Stimulated activated CD4-positive, alpha-beta T cell treated with anti-CD3 and anti-CD28 coated beads, Interleukin-4, amount 100 ng/mL, for 24 hours (primary cell): ENCODE data around the gene DHRS12.
"Not testable (repeated sequence)": the region's sequence is repeated elsewhere in the genome, so short reads cannot be mapped to it uniquely, and the experiment has no call there.

Experiments used
- DNase-seq: peaks from one replicate; pipeline ENCODE4 v3.0.0-alpha.2; 2020

DHRS12 gene

GRCh38 chr13:51827254-51827653 is 23.3 kb upstream of the DHRS12 start:
- DNase-seq = no peak

DNA sequence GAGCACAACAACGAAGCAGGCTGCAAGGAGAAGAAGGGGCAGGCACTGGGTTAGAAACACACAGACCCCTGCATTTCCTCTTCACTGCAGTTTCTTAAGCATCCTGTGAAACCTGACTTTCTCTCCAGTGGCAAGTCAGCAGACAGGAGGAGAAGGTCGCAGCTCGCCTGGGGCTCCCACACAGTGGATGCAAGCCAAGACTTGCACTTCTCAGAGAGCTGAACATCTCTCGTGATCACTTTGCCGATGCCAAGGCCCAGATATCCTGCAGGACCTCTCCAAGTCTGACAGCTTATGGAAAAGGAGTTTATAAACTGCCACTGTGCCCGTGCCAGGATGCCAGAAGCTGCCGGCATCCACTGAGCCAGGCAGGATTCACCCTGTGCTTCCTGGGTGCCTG is 22.6 kb upstream of the DHRS12 start:
- no peak for DNase-seq

- DNase-seq = no peak
Observed at GRCh38 chr13:51825681-51826254, 21.8 kb upstream of the DHRS12 start.

DNA sequence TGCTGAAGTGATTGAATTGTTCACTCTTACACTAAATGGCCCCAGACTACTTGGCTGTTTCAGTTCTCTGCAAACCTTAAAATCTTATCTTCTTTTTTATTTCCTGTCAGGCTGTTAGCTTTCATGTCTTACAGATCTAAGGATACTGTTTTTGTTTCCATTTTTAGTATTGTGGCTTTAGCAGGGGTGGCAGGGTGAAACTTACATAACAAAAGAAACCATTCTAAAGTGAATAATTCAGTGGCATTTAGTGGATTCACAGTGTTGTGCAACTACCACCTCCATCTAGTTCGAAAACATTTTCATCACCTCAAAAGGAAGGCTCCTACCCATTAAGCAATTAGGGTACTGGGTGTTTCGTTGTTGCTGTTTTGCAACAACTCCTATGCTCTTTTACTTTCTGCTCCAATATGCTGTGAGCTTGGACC is 21.2 kb upstream of the DHRS12 start:
- no peak for DNase-seq

DNA sequence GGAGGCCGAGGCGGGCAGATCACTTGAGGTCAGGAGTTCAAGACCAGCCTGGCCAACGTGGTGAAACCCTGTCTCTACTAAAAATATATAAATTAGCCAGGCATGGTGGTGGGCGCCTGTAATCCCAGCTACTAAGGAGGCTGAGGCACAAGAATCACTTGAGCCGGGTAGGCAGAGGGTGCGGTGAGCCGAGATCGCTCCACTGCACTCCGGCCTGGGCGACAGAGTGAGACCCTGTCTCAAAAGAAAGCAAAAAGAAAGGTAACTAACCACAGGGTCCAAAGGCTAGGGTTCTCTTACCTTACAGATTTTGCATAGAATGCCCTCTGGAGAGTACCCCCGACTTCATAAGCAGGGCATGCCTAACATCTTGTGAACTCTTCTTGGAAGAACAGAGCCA is 20.7 kb upstream of the DHRS12 start:
- DNase-seq = not testable (repeated sequence)

DNA sequence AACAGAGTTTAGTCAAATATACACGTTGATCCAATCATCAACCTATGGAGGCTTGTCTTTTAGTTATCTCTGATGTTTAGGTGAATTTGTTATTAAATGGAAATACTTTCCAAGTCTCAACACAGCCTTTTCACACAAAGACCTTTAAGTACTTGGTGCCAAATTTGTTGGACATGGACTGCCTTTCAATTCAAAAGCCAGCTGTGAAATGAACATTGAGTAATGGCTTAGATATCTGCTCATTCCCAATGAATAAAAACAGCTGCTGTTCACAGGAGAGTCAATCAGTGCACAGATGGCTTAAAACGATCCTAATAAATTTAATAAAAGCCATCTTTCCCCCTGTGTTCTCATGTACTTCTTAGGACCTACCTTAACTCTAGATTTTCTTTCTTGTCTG is 19.9 kb upstream of the DHRS12 start:
- no peak for DNase-seq

DNA sequence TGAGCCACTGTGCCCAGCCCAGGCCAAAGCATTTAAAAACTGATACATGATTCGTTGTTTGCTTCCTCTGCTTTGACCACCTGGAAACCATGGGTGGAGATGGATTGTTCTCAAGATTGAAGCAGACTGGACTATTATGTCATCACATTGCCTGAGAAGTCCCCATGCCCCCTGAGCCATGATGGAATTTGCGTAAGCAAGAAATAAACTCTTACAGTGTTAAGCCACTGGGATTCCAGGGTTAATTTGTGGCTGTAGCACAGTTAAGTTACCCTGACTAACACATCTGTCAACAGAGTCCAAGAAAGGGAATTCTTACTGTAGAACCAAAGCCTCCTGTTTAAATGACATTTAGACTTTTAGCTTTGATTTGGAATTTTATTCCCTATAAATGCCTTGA is 19.4 kb upstream of the DHRS12 start:
- no peak for DNase-seq

GRCh38 chr13:51822106-51822815 is 18.3 kb upstream of the DHRS12 start:
- no peak for DNase-seq

DNA sequence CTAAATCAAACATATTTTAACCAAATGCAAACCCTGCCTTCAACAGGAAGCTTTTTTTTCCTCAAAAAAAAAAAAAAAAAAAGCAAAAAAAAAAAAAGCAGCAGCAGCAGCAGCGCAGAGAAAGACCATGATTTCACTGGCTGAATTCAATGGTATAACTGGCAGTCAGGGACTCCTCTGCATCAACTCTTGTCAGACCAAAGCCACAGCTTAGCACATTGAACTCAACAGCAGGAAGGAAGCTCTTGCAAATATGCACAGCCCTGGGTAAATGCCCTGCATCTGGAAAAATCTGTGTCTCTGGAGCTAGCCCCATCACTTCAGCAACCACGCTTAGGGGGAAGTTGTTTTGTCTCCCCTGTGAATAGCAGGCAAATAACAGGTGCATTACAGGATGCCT is 17.6 kb upstream of the DHRS12 start:
- no peak for DNase-seq

- no peak for DNase-seq
Observed at GRCh38 chr13:51820016-51820597, 16.1 kb upstream of the DHRS12 start.

GRCh38 chr13:51819544-51819943 is 15.6 kb upstream of the DHRS12 start:
- DNase-seq = no peak

DNA sequence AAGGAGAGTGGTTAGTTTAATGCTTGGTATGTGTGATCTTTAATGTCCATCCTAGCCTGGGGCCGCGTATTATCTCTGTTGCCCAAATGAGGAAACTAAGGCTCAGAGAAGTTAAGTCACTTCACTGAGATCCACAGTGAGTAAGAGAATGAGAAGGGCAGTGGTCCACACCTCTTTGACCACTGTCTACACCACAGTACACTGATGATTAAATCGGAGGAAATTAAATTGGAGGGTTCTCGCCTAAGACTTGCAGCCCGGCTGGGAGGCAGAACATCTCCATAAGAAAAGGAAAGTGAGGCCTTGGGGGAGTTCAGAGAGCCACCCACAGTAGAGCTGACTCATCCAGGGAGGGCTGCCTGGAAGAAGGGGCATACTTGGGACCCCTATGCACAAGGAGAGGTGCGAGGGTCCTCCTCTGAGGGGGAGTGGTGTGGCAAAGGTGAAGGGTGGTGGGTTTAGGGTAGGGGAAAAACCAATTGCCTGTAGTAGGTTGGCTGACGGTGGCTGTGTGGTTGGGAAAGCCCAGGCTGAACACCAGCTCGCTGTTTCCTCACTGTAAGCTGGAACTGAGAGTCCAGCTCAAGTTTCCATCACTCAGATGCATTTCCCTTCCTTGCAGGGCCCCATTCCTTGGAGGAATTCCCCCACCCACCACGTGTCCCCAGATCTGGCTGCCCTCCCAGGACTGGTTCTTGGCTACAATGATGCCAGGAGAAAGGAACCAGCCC is 15.0 kb upstream of the DHRS12 start:
- DNase-seq = peak; percentile 79

DNA sequence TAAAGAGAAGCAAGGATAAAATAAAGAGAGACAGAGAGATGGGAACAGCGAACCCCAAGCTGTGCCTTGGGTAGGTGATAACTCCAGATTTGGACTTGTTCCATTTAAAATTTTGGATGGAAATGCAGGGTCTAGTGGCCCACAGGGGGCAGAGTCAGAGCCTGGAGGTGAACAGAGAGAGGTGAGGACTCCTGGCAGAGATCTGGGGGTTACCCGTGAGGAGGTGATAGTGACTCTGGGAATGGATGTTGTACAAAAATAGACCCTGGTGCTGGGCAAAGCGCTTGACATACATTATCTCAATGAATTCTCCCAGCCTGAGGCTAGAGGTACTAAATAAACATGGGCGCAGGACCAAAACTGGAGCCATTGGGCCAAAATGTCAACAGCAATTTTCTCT is 14.3 kb upstream of the DHRS12 start:
- no peak for DNase-seq

- DNase-seq = no peak
Observed at GRCh38 chr13:51817717-51818116, 13.8 kb upstream of the DHRS12 start.

DNA sequence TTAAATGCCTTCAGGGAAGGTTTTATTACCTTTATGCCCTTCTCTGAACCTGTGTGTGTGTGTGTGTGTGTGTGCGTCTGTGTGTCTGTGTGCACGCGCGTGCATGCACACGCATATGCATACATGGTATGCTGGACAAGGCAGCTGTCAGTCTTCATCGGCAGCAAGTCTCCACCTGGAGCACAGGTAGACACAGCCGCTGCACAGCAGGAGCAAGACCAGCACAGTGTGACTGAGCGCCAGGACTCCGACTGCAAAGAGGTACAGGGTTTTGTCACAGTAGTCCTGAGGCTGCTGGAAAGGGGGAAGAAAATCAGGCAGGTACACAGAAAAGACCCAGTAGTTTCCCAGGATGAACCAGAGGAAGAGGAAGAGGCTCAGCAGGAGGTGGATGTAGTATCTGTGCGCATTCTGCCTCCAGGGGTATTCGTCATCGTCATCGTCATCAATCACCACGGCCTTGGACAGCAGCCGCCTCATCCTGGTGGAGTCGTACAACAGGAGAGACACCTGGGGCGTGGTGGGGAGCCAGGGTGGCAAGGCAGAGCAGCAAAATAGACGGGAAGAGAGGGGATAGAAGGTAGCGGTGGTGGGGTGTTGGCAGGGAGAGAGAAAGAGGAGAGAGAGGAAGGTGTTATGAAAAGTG is 12.8 kb upstream of the DHRS12 start:
- no peak for DNase-seq

GRCh38 chr13:51815848-51816247 is 11.9 kb upstream of the DHRS12 start:
- no peak for DNase-seq

- peak; percentile 76 for DNase-seq
Observed at GRCh38 chr13:51814825-51815650, 11.1 kb upstream of the DHRS12 start.

DNA sequence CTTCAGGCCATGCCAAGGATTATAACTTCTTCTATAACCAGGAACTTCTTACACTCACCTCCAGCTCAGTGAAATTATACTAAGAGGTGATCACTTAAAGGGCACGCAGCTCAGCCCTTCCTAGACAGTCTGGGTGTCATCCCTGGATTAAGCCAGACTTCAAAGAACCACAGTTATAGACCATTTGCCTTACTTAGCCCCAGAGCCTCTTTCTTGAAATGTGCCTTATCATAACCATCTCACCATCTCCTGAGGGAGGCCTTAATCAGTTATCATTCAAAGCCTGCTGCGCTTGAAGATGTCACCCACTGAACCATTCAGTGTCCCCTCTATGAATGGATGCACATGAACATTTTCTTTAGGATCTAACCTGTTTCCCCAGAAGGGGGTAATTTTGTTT is 10.1 kb upstream of the DHRS12 start:
- DNase-seq = no peak

GRCh38 chr13:51811920-51812451 is 8.0 kb upstream of the DHRS12 start:
- DNase-seq = no peak

DNA sequence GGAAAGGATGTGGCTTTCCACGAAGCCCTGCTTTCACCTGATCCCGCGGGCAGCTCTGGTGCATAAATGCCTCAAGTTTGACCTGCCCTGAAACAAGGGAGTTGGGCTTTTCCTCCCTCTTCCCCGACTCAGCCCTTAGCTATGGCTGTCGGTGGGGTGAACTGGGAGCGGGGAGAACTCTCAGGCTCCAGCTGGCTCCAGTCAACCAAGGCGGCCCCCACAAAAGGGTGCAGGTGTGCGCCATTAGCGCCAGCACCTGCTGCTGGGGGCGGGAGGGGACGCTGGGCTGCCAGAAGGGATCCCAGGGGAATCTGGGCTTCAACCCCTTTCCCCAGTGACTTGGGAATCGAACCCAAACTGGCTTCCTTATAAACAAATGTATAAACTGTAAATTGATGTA is 7.1 kb upstream of the DHRS12 start:
- DNase-seq = no peak

- DNase-seq = no peak
Observed at GRCh38 chr13:51808811-51809210, 4.8 kb upstream of the DHRS12 start.

- no peak for DNase-seq
Observed at GRCh38 chr13:51807041-51807440, 3.1 kb upstream of the DHRS12 start.
